Neuronal stem cell (in vitro differentiated cells): Measurements from ENCODE around the gene NSFL1C.
A peak's percentile ranks its signal among the peaks of the same experiment; 100 is the strongest.

ENCODE experiments used
- DNase-seq: peaks from one replicate; pipeline ENCODE4 v3.0.0-alpha.2; 2013; ENCODE audit warnings: low spot score
- H2AFZ ChIP-seq: one replicate; pipeline ENCODE4 v1.6.1; 2013; ENCODE audit warnings: mild to moderate bottlenecking, low read length, inconsistent platforms
- H2AK5ac ChIP-seq: 2 replicates; pipeline ENCODE4 v1.6.1; 2013; ENCODE audit warnings: low read depth, mild to moderate bottlenecking, inconsistent platforms, low read length, moderate library complexity, mixed read lengths
- H2BK120ac ChIP-seq: 2 replicates; pipeline ENCODE4 v1.6.1; 2013; ENCODE audit warnings: low read depth, mild to moderate bottlenecking, inconsistent platforms, low read length, moderate library complexity, mixed read lengths
- H2BK12ac ChIP-seq: one replicate; pipeline ENCODE4 v1.6.1; 2013; ENCODE audit warnings: low read length, inconsistent platforms
- H2BK15ac ChIP-seq: 2 replicates; pipeline ENCODE4 v1.6.1; 2013; ENCODE audit warnings: mild to moderate bottlenecking, low read length, inconsistent platforms, mixed read lengths
- H2BK5ac ChIP-seq: one replicate; pipeline ENCODE4 v1.6.1; 2013; ENCODE audit warnings: inconsistent platforms, mild to moderate bottlenecking, low read length, moderate library complexity
- H3K14ac ChIP-seq: one replicate; pipeline ENCODE4 v1.6.1; 2013; ENCODE audit warnings: low read length, inconsistent platforms
- H3K18ac ChIP-seq: 2 replicates; pipeline ENCODE4 v1.6.1; 2013; ENCODE audit warnings: low read length, inconsistent platforms
- H3K23ac ChIP-seq: 2 replicates; pipeline ENCODE4 v1.6.1; 2013; ENCODE audit warnings: low read depth, mild to moderate bottlenecking, mixed read lengths, low read length, inconsistent platforms; ENCODE audit not compliant: poor library complexity
- H3K27ac ChIP-seq: replicated peaks from 3 replicates; pipeline ENCODE4 v1.5.1; 2013; ENCODE audit warnings: low read length, inconsistent platforms
- H3K27me3 ChIP-seq, 3 experiments: 2 replicates each; pipeline ENCODE4 v1.6.1; 2013; ENCODE audit warnings: low read length in 3 of 3, mild to moderate bottlenecking in 2 of 3, inconsistent platforms in 1 of 3, low read depth in 1 of 3, mixed read lengths in 1 of 3, moderate library complexity in 1 of 3; ENCODE audit not compliant: control insufficient read depth in 3 of 3, insufficient read depth in 3 of 3
- H3K36me3 ChIP-seq, 2 donors: replicated peaks in 1 of 2; 2 replicates each; pipeline ENCODE4 v1.6.1; 2013; ENCODE audit warnings: low read length in 2 of 2; ENCODE audit not compliant: control insufficient read depth in 2 of 2, insufficient read depth in 2 of 2
- H3K4ac ChIP-seq: 2 replicates; pipeline ENCODE4 v1.6.1; 2013; ENCODE audit warnings: inconsistent platforms, mild to moderate bottlenecking, low read length, moderate library complexity
- H3K4me1 ChIP-seq, 2 donors: 1 replicate in 1 of 2; 2 replicates in 1 of 2; pipeline ENCODE4 v1.6.1; 2013; ENCODE audit warnings: low read length in 2 of 2, low read depth in 1 of 2; ENCODE audit not compliant: control insufficient read depth in 2 of 2, insufficient read depth in 1 of 2
- H3K4me2 ChIP-seq: one replicate; pipeline ENCODE4 v1.6.1; 2013; ENCODE audit warnings: mild to moderate bottlenecking, low read length, inconsistent platforms; ENCODE audit not compliant: insufficient read depth, poor library complexity, severe bottlenecking
- H3K4me3 ChIP-seq, 2 donors: 2 replicates each; pipeline ENCODE4 v1.5.1; 2013; ENCODE audit warnings: low read length in 2 of 2, mild to moderate bottlenecking in 2 of 2, inconsistent platforms in 1 of 2, moderate library complexity in 1 of 2
- H3K79me1 ChIP-seq: one replicate; pipeline ENCODE4 v1.6.1; 2013; ENCODE audit warnings: low read depth, mild to moderate bottlenecking, inconsistent platforms, low read length, moderate library complexity
- H3K9ac ChIP-seq: one replicate; pipeline ENCODE4 v1.6.1; 2013; ENCODE audit warnings: mild to moderate bottlenecking, low read depth, low read length, inconsistent platforms; ENCODE audit not compliant: poor library complexity
- H3K9me3 ChIP-seq, 2 donors: replicated peaks in 1 of 2; 2 replicates each; pipeline versions ENCODE3 to v1.6.1; 2013; ENCODE audit warnings: low read length in 2 of 2, mild to moderate bottlenecking in 2 of 2, inconsistent platforms in 1 of 2, low read depth in 1 of 2, mixed read lengths in 1 of 2, moderate library complexity in 1 of 2; ENCODE audit not compliant: control insufficient read depth in 2 of 2, insufficient read depth in 1 of 2
- H4K8ac ChIP-seq: one replicate; pipeline ENCODE4 v1.6.1; 2013; ENCODE audit warnings: low read depth, mild to moderate bottlenecking, inconsistent platforms, low read length, moderate library complexity
- H4K91ac ChIP-seq: one replicate; pipeline ENCODE4 v1.6.1; 2013; ENCODE audit warnings: low read length, low read depth, mild to moderate bottlenecking, inconsistent platforms; ENCODE audit not compliant: poor library complexity
- WGBS, 2 donors: extraction: QIAGEN DNeasy Blood & Tissue Kit; methylation state at CpG; one replicate each; pipeline ENCODE4 v1.1.7; 2013; ENCODE audit warnings: missing lambda C conversion rate in 2 of 2, mixed read lengths in 1 of 2; ENCODE audit not compliant: insufficient read length in 2 of 2, insufficient replicate concordance in 1 of 2; ENCODE audit errors: extremely low coverage in 2 of 2; 5-methylcytosine and 5-hydroxymethylcytosine counted together

Gene NSFL1C

GRCh38 chr20:1490643-1491195 is 24.1 kb upstream of the NSFL1C start:
- Histone ChIP-seq H4K8ac (no peak overlapping the region), H3K23ac (no peak overlapping the region), H3K18ac (peak overlapping the region; percentile 22), H4K91ac (no peak overlapping the region), H2BK5ac (no peak overlapping the region), H3K27ac (no peak overlapping the region), H3K4me3 (no peak overlapping the region), H3K27me3 (peaks cover 0 to 30% (median 0%) of the 10 kb centered on the region in 3 experiments), H3K36me3 (no peaks in the 10 kb centered on the region), H3K4ac (no peak overlapping the region), H2AFZ (no peak overlapping the region), H3K4me1 (no peaks in the 10 kb centered on the region), H2BK12ac (no peak overlapping the region), H3K14ac (no peak overlapping the region), H3K4me2 (no peak overlapping the region), H2BK120ac (no peak overlapping the region), H2AK5ac (peak overlapping the region; percentile 70), H3K79me1 (no peaks in the 10 kb centered on the region), H3K9ac (no peak overlapping the region), H3K9me3 (peaks cover 0 to 2% of the 10 kb centered on the region in 2 donors), H2BK15ac (no peak overlapping the region)
- no peak for DNase-seq
- no CpG with 5 or more reads among the region's 9 CpGs for WGBS, 2 donors

GRCh38 chr20:1489764-1490436 is 23.3 kb upstream of the NSFL1C start:
- Histone ChIP-seq H3K4ac (no peak overlapping the region), H2BK5ac (no peak overlapping the region), H3K4me1 (no peaks in the 10 kb centered on the region), H3K79me1 (no peaks in the 10 kb centered on the region), H3K23ac (no peak overlapping the region), H3K9me3 (peaks cover 0 to 2% of the 10 kb centered on the region in 2 donors), H3K27ac (no peak overlapping the region), H3K36me3 (no peaks in the 10 kb centered on the region), H4K91ac (no peak overlapping the region), H2BK120ac (no peak overlapping the region), H3K27me3 (peaks cover 0 to 30% (median 0%) of the 10 kb centered on the region in 3 experiments), H3K4me2 (no peak overlapping the region), H2AFZ (no peak overlapping the region), H2AK5ac (no peak overlapping the region), H4K8ac (no peak overlapping the region), H3K4me3 (no peak overlapping the region), H2BK12ac (no peak overlapping the region), H3K14ac (no peak overlapping the region), H2BK15ac (no peak overlapping the region), H3K9ac (no peak overlapping the region), H3K18ac (no peak overlapping the region)
- DNase-seq: no peak
- no CpG with 5 or more reads among the region's 6 CpGs for WGBS, 2 donors

GRCh38 chr20:1489325-1489724 is 22.7 kb upstream of the NSFL1C start:
- no peak overlapping the region for H2AFZ ChIP-seq
- H3K4me1 ChIP-seq: no peaks in the 10 kb centered on the region
- no peak overlapping the region for H4K91ac ChIP-seq
- no peaks in the 10 kb centered on the region for H3K79me1 ChIP-seq
- H3K18ac ChIP-seq: no peak overlapping the region
- peaks cover 0 to 2% of the 10 kb centered on the region in 2 donors for H3K9me3 ChIP-seq
- no peak overlapping the region for H2BK12ac ChIP-seq
- no peak overlapping the region for H2BK120ac ChIP-seq
- H3K23ac ChIP-seq: no peak overlapping the region
- H2AK5ac ChIP-seq: no peak overlapping the region
- no peak overlapping the region for H3K4ac ChIP-seq
- H3K36me3 ChIP-seq: no peaks in the 10 kb centered on the region
- no peak overlapping the region for H2BK5ac ChIP-seq
- H3K14ac ChIP-seq: no peak overlapping the region
- H4K8ac ChIP-seq: no peak overlapping the region
- WGBS, 2 donors: no CpG with 5 or more reads among the region's 2 CpGs
- no peak overlapping the region for H3K4me2 ChIP-seq
- H3K4me3 ChIP-seq: no peak overlapping the region
- DNase-seq: no peak
- H3K27me3 ChIP-seq: peaks cover 0 to 30% (median 0%) of the 10 kb centered on the region in 3 experiments
- no peak overlapping the region for H3K9ac ChIP-seq
- H3K27ac ChIP-seq: no peak overlapping the region
- no peak overlapping the region for H2BK15ac ChIP-seq

GRCh38 chr20:1486566-1486965 is 19.9 kb upstream of the NSFL1C start:
- Histone ChIP-seq H3K4me2 (no peak overlapping the region), H3K23ac (no peak overlapping the region), H3K9me3 (no peaks in the 10 kb centered on the region), H3K27ac (no peak overlapping the region), H2AK5ac (no peak overlapping the region), H3K79me1 (no peaks in the 10 kb centered on the region), H3K4ac (no peak overlapping the region), H2BK5ac (no peak overlapping the region), H3K4me1 (no peaks in the 10 kb centered on the region), H2BK15ac (no peak overlapping the region), H2AFZ (no peak overlapping the region), H3K14ac (no peak overlapping the region), H3K4me3 (no peak overlapping the region), H4K91ac (no peak overlapping the region), H2BK12ac (no peak overlapping the region), H4K8ac (no peak overlapping the region), H3K36me3 (no peaks in the 10 kb centered on the region), H2BK120ac (no peak overlapping the region), H3K9ac (no peak overlapping the region), H3K27me3 (peaks cover 0 to 24% (median 0%) of the 10 kb centered on the region in 3 experiments), H3K18ac (no peak overlapping the region)
- WGBS, 2 donors: no CpG with 5 or more reads among the region's 2 CpGs
- DNase-seq: no peak
